Activated naive CD4-positive, alpha-beta T cell (primary cell): Measurements from ENCODE around the gene MAP7D1.
A peak's percentile ranks its signal among the peaks of the same experiment; 100 is the strongest.
"Not testable (repeated sequence)": the region's sequence is repeated elsewhere in the genome, so short reads cannot be mapped to it uniquely, and the experiment has no call there.

ENCODE experiments used
- DNase-seq, 4 experiments: peaks; one replicate each; lab custom pipeline; 2025; lab: John Stamatoyannopoulos, UW

Gene MAP7D1

DNA sequence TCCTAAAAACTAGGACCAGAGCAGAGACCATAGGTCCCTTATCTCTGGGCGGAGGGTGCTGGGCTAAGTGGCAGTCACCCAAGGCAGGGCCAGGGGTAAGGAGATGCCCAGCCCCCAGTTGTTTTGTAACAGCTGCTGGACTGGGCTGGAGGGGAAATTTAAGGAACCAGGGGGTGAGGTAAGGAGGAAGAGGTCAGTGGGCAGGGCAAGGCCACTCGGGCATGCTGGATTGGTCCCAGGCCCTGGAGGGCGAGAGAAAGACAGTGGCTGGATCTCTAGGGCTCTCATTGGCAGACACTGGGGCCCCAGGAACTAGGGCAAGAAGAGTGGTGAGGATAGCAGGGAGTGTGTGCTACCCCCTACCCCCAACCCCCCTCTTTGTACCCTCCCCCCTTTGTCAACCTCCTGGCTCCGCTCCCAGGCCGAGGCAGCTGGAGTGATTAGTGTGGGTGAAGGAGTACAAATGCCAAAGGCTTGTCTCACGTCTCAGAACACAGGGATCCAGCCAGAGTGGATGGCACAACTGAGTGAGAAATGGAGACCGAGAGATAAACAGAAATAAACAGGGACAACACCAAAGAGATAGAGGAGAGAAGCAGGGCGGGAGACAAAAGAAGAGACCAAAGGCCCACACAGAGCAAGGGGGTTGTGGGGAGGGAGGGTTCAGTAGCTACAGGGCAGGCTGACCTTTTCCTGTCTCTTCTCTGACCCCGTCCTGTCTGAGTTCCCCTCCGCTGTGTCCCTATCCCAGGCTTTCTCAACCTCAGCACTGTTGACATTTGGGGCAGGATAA is 47.8 kb downstream of the MAP7D1 start:
- DNase-seq = no peak

DNA sequence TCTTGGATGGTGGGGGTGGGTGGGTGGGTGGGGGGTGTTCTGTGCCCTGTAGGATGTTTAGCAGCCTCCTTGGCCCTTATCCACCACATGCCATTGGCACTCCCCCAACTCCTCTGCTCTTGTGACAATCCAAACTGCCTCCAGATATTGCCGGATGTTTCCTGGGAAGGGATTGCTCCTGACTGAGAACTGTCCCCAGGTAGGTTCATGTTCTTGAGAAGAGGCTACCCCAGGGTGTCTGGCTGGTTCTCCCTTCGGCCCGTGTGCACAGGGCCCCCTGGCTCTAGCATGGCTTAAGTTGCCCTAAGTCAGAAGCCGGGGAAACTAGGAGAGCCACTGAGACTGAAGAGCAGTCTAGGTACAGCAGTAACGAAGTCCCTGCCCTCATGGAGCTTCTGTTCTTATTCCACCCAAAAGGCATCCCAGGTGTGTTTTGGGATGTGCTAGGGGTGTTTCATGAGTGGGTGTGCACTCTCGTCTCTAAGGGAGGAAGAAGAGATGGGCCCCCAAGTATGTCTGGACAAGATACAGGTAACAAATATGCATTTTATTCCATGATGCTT is 48.5 kb downstream of the MAP7D1 start:
- no peak for DNase-seq

DNA sequence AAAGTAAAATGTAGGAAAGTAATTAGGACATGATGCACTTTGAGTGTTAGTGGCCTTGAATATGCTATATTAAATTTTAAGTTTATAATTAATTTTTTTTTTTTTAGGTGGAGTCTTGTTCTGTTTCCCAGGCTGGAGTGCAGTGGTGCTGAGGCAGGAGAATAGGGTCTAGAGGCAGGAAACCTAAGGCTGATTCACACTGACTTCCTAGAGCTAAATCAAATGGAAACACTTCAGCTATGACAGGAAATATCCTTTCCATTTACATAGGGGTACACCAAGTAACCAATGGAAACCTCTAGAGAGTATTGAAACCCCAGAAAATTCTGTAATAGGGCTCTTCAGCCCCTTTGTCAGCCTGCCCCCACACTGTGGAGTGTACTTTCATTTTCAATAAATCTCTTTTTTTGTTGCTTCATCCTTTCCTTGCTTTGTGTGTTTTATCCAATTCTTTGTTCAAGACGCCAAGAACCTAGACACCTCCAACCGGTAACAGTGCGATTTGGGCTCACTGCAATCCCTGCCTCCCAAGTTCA is 50.4 kb downstream of the MAP7D1 start:
- no peak for DNase-seq

DNA sequence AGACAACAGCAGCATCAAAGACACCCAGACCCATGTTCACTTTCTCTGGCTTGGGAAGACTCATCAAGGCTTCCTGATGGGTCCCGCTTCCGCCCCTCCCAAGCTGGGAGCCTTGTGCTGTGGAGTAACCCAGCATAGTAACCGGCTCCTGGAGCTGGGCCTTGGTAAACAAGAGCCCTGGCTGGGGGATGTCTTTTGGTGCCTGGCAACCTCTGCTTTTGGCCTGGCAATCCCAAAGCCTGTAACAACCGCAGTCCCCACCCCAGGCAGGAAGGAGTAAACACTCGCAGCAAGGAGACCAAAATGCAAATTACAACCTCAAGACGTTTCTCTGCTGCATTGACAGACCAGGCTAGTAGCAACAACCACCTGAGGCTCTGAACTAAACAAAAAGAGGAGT is 51.4 kb downstream of the MAP7D1 start:
- DNase-seq = no peak

DNA sequence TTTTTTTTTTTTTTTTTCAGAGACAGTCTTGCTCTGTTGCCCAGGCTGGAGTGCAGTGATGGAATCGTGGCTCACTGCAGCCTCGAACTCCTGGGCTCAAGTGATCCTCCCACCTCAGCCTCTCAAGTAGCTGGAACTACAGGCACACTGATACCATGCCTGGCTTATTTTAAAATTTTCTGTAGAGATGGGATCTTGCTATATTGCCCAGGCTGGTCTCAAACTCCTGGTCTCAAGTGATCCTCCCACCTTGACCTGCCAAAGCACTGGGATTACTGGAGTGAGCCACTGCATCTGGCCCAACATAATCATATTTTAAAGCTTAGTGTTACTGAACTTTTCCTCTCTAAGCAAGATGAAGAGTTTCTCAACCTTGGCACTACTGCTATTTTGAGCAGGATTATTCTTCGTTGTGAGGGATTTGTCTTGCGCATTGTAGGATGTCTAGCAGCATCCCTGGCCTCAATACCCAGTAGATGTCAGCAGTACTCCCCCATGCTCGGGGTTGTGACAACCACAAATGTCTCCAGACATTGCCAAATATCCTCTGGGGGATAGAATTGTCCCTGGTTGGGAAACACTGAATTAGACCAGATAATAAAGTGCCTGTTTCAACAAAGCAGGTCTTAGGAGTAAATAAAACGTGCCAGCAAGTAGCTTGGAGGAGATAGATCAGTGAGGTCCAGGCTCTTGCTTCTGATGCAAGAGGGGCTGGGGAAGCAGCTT is 53.2 kb downstream of the MAP7D1 start:
- no peak for DNase-seq

DNA sequence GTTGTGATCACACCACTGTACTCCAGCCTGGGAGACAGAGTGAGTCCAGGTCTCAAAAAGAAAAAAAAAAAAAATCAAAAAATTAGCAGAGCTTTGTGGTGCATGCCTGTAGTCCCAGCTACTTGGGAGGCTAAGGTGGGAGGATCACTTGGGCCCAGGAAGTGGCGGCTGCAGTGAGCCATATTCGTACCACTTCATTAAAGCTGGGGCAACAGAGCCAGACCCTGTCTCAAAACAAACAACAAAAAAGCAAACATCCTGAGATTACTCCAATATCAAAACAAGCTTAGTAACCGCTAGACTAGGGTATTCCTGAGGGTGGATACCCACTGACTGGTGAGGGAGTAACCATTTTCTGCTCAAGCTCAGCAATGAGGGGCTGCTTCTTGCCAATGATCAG is 55.3 kb downstream of the MAP7D1 start:
- no peak for DNase-seq

DNA sequence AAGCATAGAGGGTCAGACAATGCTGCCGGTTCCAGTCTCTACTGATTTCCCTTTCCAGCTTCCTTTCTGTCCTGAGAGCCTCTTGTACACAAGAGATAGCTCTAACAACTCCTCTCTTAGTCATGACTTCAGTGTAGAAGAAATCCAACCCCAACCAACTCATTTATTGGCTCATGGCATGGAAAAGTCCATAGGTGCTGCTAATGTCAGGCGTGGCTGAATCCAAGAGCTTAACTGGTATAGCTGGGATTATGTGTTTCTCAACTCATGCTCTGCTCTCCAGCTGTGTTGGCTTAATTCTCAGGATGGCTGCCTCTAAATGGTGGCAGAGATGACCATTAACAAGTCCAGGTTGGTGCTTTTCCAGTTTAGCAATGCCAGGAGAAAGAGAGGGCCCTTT is 55.9 kb downstream of the MAP7D1 start:
- DNase-seq = no peak

DNA sequence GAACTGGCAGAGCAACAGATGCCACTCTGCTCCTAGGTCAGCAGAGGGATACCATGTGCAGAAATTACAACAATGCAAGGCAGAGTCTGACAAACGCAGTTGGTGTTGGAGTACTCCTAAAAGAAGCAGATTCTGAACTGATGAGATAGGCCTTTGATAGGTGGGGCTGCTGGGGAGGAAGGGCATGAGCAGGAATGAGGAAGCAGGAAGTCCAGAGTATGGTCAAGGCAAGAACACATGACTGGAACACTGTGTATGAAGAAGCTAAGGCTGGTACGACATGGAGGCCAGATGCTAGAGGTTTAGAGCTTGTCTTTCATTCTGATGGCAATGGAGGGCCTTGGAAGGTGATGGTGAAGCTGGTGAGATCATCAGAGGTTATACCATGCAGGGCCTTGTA is 56.8 kb downstream of the MAP7D1 start:
- no peak for DNase-seq

DNA sequence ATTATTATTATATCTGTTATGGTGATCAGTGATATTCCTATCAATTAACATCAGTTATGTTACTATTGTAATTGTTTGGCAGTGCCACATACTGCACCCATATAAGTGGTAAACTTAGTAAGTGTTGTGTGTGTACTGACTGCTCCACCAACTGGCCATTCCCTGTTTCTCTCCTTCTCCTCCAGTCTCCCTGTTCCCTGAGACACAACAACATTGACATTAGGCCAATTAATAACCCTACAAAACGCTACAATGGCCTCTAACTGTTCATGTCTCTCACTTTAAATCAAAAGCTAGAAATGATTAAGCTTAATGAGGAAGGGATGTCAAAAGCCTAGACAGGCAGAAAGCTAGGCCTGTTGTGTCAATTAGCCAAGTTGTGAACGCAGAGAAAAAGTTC is 61.7 kb downstream of the MAP7D1 start:
- DNase-seq = no peak

DNA sequence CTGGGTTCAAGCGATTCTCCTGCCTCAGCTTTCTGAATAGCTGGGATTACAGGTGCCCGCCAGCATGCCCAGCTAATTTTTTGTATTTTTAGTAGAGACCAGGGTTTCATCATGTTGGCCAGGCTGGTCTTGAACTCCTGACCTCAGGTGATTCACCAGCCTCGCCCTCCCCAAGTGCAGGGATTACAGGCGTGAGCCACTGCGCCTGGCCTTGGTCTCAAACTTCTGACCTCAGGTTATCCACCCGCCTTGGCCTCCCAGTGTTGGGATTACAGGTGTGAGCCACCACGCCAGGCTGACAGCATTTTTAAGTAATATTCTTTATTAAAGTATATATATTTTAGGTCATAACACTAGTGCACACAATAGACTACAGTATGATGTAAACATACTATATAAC is 65.9 kb downstream of the MAP7D1 start:
- DNase-seq = not testable (repeated sequence)

DNA sequence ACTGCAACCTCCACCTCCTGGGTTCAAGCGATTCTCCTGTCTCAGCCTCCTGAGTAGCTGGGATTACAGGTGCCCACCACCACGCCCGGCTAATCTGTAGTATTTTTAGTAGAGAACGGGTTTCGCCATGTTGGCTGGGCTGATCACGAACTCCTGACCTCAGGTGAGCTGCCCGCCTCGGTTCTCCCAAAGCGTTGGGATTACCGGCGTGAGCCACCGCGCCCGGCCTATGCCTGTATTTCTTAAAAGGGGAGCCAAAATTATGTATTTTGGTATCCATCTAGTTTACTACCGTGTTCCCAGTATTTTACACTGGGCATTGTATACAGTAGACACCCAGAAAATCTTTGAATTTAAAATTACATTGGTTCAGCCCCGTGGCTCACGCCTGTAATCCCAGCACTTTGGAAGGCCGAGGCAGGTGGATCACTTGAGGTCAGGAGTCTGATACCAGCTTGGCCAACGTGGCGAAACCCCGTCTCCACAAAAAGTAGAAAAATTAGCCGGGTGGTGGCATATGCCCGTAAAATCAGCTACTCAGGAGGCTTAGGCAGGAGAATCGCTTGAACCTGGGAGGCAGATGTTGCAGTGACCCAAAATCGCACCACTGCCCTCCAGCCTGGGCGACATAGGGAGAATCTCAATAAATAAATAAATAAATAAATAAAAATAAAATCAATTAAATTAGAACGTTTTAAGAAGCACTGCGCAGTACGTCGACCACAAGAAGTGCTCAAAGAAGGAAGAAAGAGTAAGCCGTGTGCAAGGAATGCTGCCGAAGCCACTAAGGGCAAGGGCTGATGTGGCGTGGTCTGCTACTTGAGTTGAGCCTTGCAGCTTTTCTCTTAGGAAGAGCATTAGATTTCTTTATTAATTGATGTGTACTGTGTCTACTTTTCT is 66.8 kb downstream of the MAP7D1 start:
- no peak for DNase-seq

DNA sequence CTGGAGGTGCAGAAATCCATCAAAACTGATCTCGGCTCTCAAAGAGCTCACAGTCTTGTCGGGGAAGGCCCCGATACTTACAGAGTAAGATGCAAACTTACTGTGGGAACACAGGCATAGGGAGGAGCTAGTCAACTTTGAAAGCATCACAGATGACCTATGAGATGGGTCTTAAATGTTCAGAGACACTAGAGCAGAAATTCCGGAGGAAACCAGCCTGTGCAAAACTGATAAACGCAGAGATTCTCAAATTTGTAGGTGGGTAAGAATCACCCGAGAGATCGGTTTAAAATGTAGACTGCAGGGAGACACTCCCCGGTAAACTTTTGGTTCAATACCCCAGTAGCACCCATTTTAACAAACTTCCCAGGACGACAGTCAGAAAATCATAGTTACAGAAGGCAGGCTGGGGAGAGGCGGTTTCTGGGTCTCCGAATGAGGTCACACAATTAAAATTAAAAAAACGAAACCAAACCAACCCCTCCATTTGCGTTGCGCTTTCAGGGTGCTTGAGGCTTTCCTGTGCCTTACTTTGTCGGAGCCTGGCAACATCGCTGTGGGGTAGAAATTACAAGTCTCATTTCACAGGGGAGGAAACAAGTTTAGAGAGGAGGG is 67.5 kb downstream of the MAP7D1 start:
- DNase-seq = no peak

DNA sequence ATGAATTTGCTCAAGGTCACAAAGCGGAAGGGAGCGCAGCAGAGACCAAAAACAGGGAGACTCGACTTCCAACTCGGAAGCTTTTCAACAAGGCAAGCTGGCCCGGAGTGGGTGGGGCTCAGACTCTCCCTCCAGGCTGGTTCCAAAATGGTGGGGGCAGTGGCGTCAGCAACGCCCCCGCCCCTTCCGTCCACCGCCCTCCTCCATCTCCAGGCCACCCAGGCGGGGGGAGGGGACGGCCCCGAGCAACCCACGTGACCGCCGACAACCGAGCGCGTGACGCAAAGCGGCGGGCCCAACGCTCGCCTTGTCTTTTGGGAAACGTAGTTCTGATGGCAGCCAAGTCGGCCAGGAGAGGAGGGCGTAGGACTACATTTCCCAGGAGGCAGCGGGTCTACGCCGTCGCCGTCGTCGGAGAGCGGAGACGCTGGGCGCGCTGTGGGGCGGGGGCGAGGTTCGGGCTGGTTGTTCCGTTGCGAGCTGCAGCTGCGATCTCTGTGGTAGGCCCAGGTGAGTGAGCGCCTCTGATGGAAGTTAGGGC is 68.1 kb downstream of the MAP7D1 start, which contains the start of gene THRAP3:
Gene THRAP3 (plus strand): TSS at position 448 of the 541 bp plus-strand sequence. CDS start 58,121 bp downstream, outside the sequence.
- DNase-seq = peak; percentile 96 to 99 (median 97)

DNA sequence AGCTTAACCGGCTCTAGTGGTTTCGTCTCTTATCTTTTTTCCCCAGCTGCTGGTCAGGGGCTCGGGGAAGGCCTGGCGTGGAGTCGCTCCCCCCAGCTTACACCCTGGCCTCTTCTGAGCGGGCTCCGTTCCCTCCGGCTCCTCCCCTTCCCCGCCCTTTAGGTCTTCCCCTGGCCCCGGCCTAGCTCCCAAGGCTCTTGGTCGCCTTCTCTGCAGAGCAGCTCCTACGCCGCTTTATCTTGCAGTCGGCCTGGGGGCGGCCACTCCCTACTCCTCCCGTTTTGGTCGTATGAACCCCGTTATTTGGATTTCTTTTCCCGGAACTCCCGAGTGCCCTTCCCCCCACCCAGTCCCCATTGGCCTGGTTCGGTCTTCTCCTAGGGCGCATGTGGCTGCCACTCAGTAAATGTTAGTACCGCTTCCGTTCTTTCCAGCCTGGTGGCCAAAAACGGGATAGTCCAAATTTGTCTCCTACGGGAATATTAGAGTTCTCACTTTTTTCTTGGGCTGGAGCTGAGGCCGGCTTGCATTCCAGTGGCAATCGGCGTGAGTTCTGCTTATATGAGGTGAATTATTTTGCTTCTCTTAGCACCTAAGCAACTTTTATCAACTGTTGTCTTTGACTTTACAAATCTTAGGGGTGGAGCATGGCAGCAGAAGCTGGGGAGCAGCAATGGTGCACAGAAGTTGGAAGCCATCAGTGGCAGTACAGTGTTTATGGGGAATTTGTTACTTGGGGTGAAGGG is 68.8 kb downstream of the MAP7D1 start:
- DNase-seq = peak in 3 of 4 experiments; percentile 62 to 80 (median 74)

DNA sequence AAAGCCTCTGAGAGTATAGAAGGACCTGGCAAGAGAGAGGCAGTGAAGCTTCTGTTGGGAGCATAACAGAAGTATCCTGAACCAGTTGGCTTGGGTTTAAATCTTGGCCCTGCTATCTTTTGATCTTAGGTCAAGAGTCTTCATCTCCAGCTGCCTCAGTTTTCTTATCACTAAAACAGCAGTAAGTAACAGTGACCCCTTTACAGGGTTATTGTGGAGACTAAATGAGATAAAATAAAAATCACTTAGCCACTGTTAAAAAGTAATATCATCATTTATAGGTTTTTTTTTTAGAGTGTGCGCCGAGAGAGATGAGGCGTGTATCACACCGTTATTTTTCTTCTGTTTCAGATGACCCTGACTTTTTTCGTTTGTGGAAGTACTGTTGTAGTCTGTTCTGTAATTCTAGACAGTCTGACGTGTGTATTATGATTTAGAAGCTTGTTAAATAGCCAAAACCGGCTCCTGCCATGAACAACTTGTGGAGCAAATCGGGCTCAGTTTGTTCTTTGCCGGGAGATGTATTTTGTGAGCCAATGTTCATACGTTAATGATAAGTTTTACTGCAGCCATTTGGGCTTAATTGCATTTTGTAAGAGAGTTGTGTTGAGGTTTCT is 69.4 kb downstream of the MAP7D1 start:
- DNase-seq = no peak

DNA sequence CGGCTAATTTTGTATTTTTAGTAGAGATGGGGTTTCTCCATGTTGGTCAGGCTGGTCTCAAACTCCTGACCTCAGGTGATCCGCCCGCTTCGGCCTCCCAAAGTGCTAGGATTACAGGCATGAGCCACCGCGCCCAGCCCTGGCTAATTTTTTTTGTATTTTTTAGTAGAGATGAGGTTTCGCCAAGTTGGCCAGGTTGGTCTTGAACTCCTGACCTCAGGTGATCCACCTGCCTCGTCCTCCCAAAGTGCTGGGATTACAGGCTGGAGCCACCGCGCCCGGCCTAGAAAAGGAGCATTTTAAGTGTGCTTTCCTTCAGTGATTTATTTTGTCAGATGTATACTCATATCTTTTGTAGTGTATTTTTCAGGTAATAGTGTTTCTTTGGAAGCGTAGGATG is 74.3 kb downstream of the MAP7D1 start:
- not testable (repeated sequence) for DNase-seq
